ENCODE measurements around the gene ANKRD65.

GRCh38 chr1:1400576-1401456, 20.3 kb downstream of the ANKRD65 start:
- TF ChIP-seq, protein P1, sequence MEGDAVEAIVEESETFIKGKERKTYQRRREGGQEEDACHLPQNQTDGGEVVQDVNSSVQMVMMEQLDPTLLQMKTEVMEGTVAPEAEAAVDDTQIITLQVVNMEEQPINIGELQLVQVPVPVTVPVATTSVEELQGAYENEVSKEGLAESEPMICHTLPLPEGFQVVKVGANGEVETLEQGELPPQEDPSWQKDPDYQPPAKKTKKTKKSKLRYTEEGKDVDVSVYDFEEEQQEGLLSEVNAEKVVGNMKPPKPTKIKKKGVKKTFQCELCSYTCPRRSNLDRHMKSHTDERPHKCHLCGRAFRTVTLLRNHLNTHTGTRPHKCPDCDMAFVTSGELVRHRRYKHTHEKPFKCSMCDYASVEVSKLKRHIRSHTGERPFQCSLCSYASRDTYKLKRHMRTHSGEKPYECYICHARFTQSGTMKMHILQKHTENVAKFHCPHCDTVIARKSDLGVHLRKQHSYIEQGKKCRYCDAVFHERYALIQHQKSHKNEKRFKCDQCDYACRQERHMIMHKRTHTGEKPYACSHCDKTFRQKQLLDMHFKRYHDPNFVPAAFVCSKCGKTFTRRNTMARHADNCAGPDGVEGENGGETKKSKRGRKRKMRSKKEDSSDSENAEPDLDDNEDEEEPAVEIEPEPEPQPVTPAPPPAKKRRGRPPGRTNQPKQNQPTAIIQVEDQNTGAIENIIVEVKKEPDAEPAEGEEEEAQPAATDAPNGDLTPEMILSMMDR (IDR thresholded peaks at IDR 0.05), result peak in 1 of 3 donors; percentile 89
- TF ChIP-seq POLR2A (IDR thresholded peaks at IDR 0.05), result no peak

Data from lower leg skin (tissue), 3 donors.